PC-3 (cell line): Measurements from ENCODE around the gene STEAP1B. TPM values are rescaled to one million over a fixed set of nuclear protein-coding genes. Genes with fewer than 3 reads are reported as not detected.
A peak's percentile ranks its signal among the peaks of the same experiment; 100 is the strongest.

Source experiments
- ATAC-seq: fragments of 200-7000 bp; cut with Tn5 transposase; 2 replicates; pipeline ENCODE4 v1.9.1; 2020; ENCODE audit warnings: mild to moderate bottlenecking, moderate library complexity
- BruUV-seq: library from RNA; stranded (reverse); fragments of 400-500 nt; replicated peaks from 2 replicates; lab custom pipeline; 2021; lab: Mats Ljungman, UMichigan
- CTCF ChIA-PET: fragments of 300-600 bp; sonication (Branson Sonifier 250); formaldehyde crosslinking; loops from one replicate; lab custom pipeline; 2022; ENCODE audit warnings: antibody characterized with exemption; lab: Charles Lee
- POLR2A ChIA-PET: fragments of 300-600 bp; sonication (Branson Sonifier 250); formaldehyde crosslinking; loops from one replicate; lab custom pipeline; 2022; ENCODE audit warnings: antibody characterized with exemption; ENCODE audit not compliant: unreplicated experiment; lab: Charles Lee
- DNase-seq: peaks from one replicate; pipeline ENCODE4 v3.0.0-alpha.2; 2015
- H2AFZ ChIP-seq: fragments of 300-600 bp; sonication (generic); 2 replicates; pipeline ENCODE4 v1.6.0; 2016; ENCODE audit warnings: antibody characterized with exemption, low read length
- H3F3A ChIP-seq: fragments of 300-600 bp; sonication (generic); one replicate; pipeline ENCODE4 v1.6.0; 2017; ENCODE audit warnings: antibody characterized with exemption, low read length, control low read depth, mild to moderate bottlenecking; ENCODE audit not compliant: unreplicated experiment
- H3K27ac ChIP-seq: fragments of 300-600 bp; sonication (generic); 2 replicates; pipeline ENCODE4 v1.5.1; 2016; ENCODE audit warnings: mild to moderate bottlenecking, low read length
- H3K27me3 ChIP-seq: fragments of 300-600 bp; sonication (generic); 2 replicates; pipeline ENCODE4 v1.6.1; 2016; ENCODE audit warnings: low read length, mixed read lengths
- H3K36me3 ChIP-seq: fragments of 300-600 bp; sonication (generic); 2 replicates; pipeline ENCODE4 v1.6.1; 2016; ENCODE audit warnings: low read depth, mixed run types, low read length, mixed read lengths
- H3K4me1 ChIP-seq: fragments of 300-600 bp; sonication (generic); 2 replicates; pipeline ENCODE4 v1.5.1; 2016; ENCODE audit warnings: low read length; ENCODE audit not compliant: insufficient read depth
- H3K4me2 ChIP-seq: fragments of 300-600 bp; sonication (generic); 2 replicates; pipeline ENCODE4 v1.6.0; 2016; ENCODE audit warnings: low read length
- H3K4me3 ChIP-seq: fragments of 300-600 bp; sonication (generic); 2 replicates; pipeline ENCODE4 v1.5.1; 2016; ENCODE audit warnings: mild to moderate bottlenecking, low read length, mixed read lengths
- H3K79me2 ChIP-seq: fragments of 300-600 bp; sonication (generic); 2 replicates; pipeline ENCODE4 v1.6.1; 2017; ENCODE audit warnings: low read length, mixed read lengths
- H3K9ac ChIP-seq: fragments of 300-600 bp; sonication (generic); 2 replicates; pipeline ENCODE4 v1.6.0; 2016; ENCODE audit warnings: mild to moderate bottlenecking, low read length
- H3K9me2 ChIP-seq: fragments of 300-600 bp; sonication (generic); replicated peaks from 2 replicates; pipeline ENCODE4 v1.6.1; 2016; ENCODE audit warnings: mixed run types, low read length, mixed read lengths
- H3K9me3 ChIP-seq: fragments of 300-600 bp; sonication (generic); 2 replicates; pipeline ENCODE4 v1.6.1; 2016; ENCODE audit warnings: low read length, mixed read lengths
- H4K20me1 ChIP-seq: fragments of 300-600 bp; sonication (generic); 2 replicates; pipeline ENCODE4 v1.6.1; 2016; ENCODE audit warnings: low read length, mixed read lengths
- EZH2 ChIP-seq: fragments of 300-600 bp; sonication (generic); IDR thresholded peaks from one replicate; pipeline ENCODE4 v1.6.1; 2017; ENCODE audit warnings: antibody characterized with exemption, mild to moderate bottlenecking, low read length; ENCODE audit not compliant: unreplicated experiment
- EZH2phosphoT487 ChIP-seq: fragments of 300-600 bp; sonication (generic); IDR thresholded peaks from 2 replicates; pipeline ENCODE4 v1.6.1; 2018; ENCODE audit warnings: mild to moderate bottlenecking, antibody characterized with exemption, low read length, borderline replicate concordance
- intact Hi-C: fragments of 100-400 bp; cut with micrococcal nuclease; formaldehyde crosslinking; loops from 2 replicates; pipeline ENCODE4 v1.9.0; 2023
- total RNA-seq: library from RNA; depleted of rRNA; stranded (reverse); fragments of >200 nt; gene quantifications from 2 replicates; pipeline ENCODE4 v1.2.3, GENCODE V29; 2014
- TF ChIP-seq, protein P1 (sequence below): fragments of 300-600 bp; sonication (generic); conservative IDR thresholded peaks from 2 replicates; pipeline ENCODE4 v1.5.1; 2017; ENCODE audit warnings: antibody characterized with exemption, low read depth, mild to moderate bottlenecking, low read length

STEAP1B gene
- total RNA-seq, 1 experiment from 2014 or later, result 0.47 TPM

DNA sequence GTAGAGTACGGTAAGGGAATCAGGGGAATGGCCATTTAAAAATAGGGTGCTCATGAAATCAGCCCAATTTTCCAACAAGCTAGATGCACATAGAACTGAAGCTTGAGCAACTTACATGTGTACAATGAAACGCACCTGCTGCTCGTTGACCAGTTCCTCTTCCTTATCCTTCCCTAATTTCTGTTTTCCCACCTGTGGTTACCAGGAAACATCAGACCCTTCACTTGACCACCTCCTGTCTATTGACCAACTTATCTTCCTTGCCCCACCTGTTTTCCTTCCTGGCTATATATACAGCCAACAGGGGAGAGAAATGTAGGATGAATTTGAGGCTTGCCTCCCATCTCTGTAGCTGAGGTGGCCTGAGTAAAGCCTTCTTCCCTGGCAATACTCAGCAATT is 105.2 kb downstream of the STEAP1B start:
- no peak overlapping the region for H3K27ac ChIP-seq
- POLR2A ChIA-PET, result no interaction called here
- no TSS peak for BruUV-seq
- no peak overlapping the region for H2AFZ ChIP-seq
- TF ChIP-seq EZH2phosphoT487, result no peak
- TF ChIP-seq, protein P1, sequence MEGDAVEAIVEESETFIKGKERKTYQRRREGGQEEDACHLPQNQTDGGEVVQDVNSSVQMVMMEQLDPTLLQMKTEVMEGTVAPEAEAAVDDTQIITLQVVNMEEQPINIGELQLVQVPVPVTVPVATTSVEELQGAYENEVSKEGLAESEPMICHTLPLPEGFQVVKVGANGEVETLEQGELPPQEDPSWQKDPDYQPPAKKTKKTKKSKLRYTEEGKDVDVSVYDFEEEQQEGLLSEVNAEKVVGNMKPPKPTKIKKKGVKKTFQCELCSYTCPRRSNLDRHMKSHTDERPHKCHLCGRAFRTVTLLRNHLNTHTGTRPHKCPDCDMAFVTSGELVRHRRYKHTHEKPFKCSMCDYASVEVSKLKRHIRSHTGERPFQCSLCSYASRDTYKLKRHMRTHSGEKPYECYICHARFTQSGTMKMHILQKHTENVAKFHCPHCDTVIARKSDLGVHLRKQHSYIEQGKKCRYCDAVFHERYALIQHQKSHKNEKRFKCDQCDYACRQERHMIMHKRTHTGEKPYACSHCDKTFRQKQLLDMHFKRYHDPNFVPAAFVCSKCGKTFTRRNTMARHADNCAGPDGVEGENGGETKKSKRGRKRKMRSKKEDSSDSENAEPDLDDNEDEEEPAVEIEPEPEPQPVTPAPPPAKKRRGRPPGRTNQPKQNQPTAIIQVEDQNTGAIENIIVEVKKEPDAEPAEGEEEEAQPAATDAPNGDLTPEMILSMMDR, result no peak
- no peak for TF ChIP-seq EZH2
- no peaks in the 10 kb centered on the region for H3K4me1 ChIP-seq
- H3K36me3 ChIP-seq, result no peaks in the 10 kb centered on the region
- H3K4me3 ChIP-seq, result no peak overlapping the region
- no peak for ATAC-seq
- no peak overlapping the region for H3K4me2 ChIP-seq
- no peaks in the 10 kb centered on the region for H3K79me2 ChIP-seq
- no peaks in the 10 kb centered on the region for H4K20me1 ChIP-seq
- intact Hi-C loops, result no loop called here
- H3K27me3 ChIP-seq, result no peaks in the 10 kb centered on the region
- CTCF ChIA-PET, result no interaction called here
- no peaks in the 10 kb centered on the region for H3K9me2 ChIP-seq
- H3F3A ChIP-seq, result no peaks in the 10 kb centered on the region
- H3K9me3 ChIP-seq, result no peaks in the 10 kb centered on the region
- DNase-seq, result no peak
- H3K9ac ChIP-seq, result no peak overlapping the region

DNA sequence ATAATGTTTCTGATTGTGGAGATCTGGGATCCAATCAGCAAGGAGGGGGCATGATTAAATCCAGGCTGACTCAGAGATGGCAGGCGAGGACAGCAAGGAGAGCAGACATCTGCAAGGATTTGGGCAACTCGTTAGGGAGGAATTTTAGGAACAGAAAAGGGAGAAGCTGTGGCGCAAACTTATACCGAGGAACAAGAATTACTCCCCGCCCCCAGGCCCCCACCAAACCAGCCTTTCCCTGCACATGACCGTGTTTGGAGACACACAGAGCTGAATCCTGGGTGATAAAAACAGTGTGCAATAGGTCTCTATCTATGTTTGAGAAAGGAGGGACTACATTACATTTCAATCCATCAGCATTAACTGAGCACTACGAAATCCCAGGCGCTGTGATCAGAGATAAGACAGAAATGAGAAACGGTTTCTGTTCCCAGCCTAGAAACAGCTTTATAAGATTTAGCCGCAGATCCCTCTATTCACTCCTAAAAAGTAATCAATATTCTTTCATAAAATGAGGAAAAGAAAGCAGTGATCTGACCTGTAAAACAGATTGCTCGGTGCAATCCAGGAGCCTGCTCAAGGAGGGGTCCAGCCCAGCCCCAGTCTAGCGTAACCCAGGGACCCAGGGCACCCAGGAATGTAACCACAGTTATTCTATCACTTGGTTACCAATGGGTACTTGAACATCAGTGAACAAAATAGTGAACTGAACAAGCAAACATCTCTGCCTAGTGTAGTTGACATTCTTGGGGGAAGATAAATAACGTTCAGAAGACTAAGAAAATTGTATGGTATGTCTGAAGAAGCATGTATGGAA is 105.9 kb downstream of the STEAP1B start:
- Histone ChIP-seq H2AFZ (0 out of 2 replicates have a peak overlapping the region, but pooled peaks have one; percentile 18), H3K36me3 (no peaks in the 10 kb centered on the region), H3K79me2 (no peaks in the 10 kb centered on the region), H3K4me2 (no peak overlapping the region), H4K20me1 (no peaks in the 10 kb centered on the region), H3K27ac (no peak overlapping the region), H3K4me1 (no peaks in the 10 kb centered on the region), H3K9me2 (no peaks in the 10 kb centered on the region), H3K9me3 (no peaks in the 10 kb centered on the region), H3F3A (no peaks in the 10 kb centered on the region), H3K9ac (no peak overlapping the region), H3K4me3 (no peak overlapping the region), H3K27me3 (no peaks in the 10 kb centered on the region)
- no peak for DNase-seq
- BruUV-seq, result no TSS peak
- ChIA-PET CTCF (no interaction called here), POLR2A (interaction anchor here (0.5 kb wide), 1 partner anchor 41 kb away, joined by 6 read pairs; no protein-coding TSS in a partner anchor)
- TF ChIP-seq, protein P1, result no peak
- TF ChIP-seq EZH2 (no peak), EZH2phosphoT487 (no peak)
- no peak; the same call in 1 of the 2 replicates for ATAC-seq
- intact Hi-C loops, result no loop called here

DNA sequence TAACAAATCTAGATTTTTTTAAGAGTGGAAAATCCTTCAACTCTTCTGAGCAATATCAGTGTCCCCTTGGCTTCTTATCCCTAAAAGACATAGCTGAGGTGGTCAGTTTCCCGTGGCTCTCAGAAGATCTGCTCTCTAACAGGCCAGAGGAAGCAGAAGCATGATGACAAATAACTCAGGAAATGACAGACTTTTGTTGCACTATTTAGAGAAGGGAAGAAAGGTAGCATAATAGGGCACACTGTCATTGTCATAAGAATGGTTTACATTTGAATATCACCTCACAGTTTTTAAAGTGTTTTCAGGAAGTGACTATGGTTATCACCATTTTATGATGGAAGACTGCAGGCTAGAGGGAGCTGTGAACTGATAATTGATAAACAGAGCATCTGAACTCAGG is 109.5 kb downstream of the STEAP1B start:
- Histone ChIP-seq H3F3A (no peaks in the 10 kb centered on the region), H3K4me3 (no peak overlapping the region), H3K27me3 (no peaks in the 10 kb centered on the region), H3K9me3 (no peaks in the 10 kb centered on the region), H3K27ac (no peak overlapping the region), H3K4me2 (no peak overlapping the region), H3K36me3 (no peaks in the 10 kb centered on the region), H2AFZ (no peak overlapping the region), H3K9ac (no peak overlapping the region), H3K4me1 (no peaks in the 10 kb centered on the region), H3K9me2 (no peaks in the 10 kb centered on the region), H3K79me2 (no peaks in the 10 kb centered on the region), H4K20me1 (no peaks in the 10 kb centered on the region)
- intact Hi-C loops, result no loop called here
- no TSS peak for BruUV-seq
- POLR2A ChIA-PET, result no interaction called here
- CTCF ChIA-PET, result no interaction called here
- DNase-seq (no peak), ATAC-seq (no peak; the same call in 1 of the 2 replicates)
- TF ChIP-seq EZH2phosphoT487 (no peak), EZH2 (no peak)
- TF ChIP-seq, protein P1, result no peak
